Type B pancreatic cell (in vitro differentiated cells): ENCODE data around the gene PLOD2. TPM values are rescaled to one million over a fixed set of nuclear protein-coding genes. Genes with fewer than 3 reads are reported as not detected.

Experiments
- DNase-seq: peaks from one replicate; pipeline ENCODE4 v3.0.0; 2021; ENCODE audit warnings: mixed read lengths; ENCODE audit not compliant: unreplicated experiment; ENCODE audit errors: extremely low spot score
- H3K27ac Mint-ChIP-seq: 2 replicates; pipeline ENCODE4 v1.8.0; 2021; ENCODE audit warnings: mild to moderate bottlenecking, mixed read lengths
- H3K27me3 Mint-ChIP-seq: 2 replicates; pipeline ENCODE4 v1.8.0; 2021; ENCODE audit warnings: mixed read lengths
- H3K36me3 Mint-ChIP-seq: 2 replicates; pipeline ENCODE4 v1.8.0; 2021; ENCODE audit warnings: mixed read lengths
- H3K4me1 Mint-ChIP-seq: one replicate; pipeline ENCODE4 v1.8.0; 2021; ENCODE audit warnings: mixed read lengths; ENCODE audit not compliant: unreplicated experiment
- H3K4me3 Mint-ChIP-seq: 2 replicates; pipeline ENCODE4 v1.8.0; 2021; ENCODE audit warnings: mild to moderate bottlenecking, mixed read lengths
- H3K9me3 Mint-ChIP-seq: 2 replicates; pipeline ENCODE4 v1.8.0; 2021; ENCODE audit warnings: mixed read lengths
- CTCF ChIP-seq: fragments of 200-600 bp; sonication (generic); conservative IDR thresholded peaks from 2 replicates; pipeline ENCODE4 v1.5.0; 2021; ENCODE audit warnings: antibody characterized with exemption, mild to moderate bottlenecking
- total RNA-seq: library from RNA; stranded (reverse); gene quantifications from 2 replicates; pipeline ENCODE4 v1.2.1, GENCODE V29; 2021; ENCODE audit warnings: low replicate concordance

Gene PLOD2
- total RNA-seq, 1 donor from 2014 or later = 35.0 TPM

- DNase-seq = no peak
- H3K36me3 Mint-ChIP-seq = no peaks in the 10 kb centered on the region
- TF ChIP-seq CTCF = no peak
- H3K27ac Mint-ChIP-seq = no peak overlapping the region
- no peak overlapping the region for H3K4me3 Mint-ChIP-seq
- H3K9me3 Mint-ChIP-seq = peaks cover 6% of the 10 kb centered on the region
- H3K4me1 Mint-ChIP-seq = no peaks in the 10 kb centered on the region
- H3K27me3 Mint-ChIP-seq = no peaks in the 10 kb centered on the region
These were observed 127.0 kb downstream of the PLOD2 start for GRCh38 chr3:146033950-146034349.

- TF ChIP-seq CTCF = peak; percentile 39
- Mint-ChIP-seq H3K36me3 (no peaks in the 10 kb centered on the region), H3K27ac (no peak overlapping the region), H3K9me3 (peaks cover 6% of the 10 kb centered on the region), H3K4me1 (no peaks in the 10 kb centered on the region), H3K4me3 (no peak overlapping the region), H3K27me3 (no peaks in the 10 kb centered on the region)
- DNase-seq = no peak
These were observed 134.4 kb downstream of the PLOD2 start for GRCh38 chr3:146026547-146026946.

GRCh38 chr3:146024260-146024659, 136.7 kb downstream of the PLOD2 start:
- Mint-ChIP-seq H3K9me3 (no peaks in the 10 kb centered on the region), H3K4me3 (no peak overlapping the region), H3K4me1 (no peaks in the 10 kb centered on the region), H3K27ac (no peak overlapping the region), H3K27me3 (no peaks in the 10 kb centered on the region), H3K36me3 (no peaks in the 10 kb centered on the region)
- no peak for TF ChIP-seq CTCF
- no peak for DNase-seq

GRCh38 chr3:146020969-146021368, 140.0 kb downstream of the PLOD2 start:
- Mint-ChIP-seq H3K4me1 (no peaks in the 10 kb centered on the region), H3K9me3 (peaks cover 6% of the 10 kb centered on the region), H3K36me3 (no peaks in the 10 kb centered on the region), H3K4me3 (no peak overlapping the region), H3K27me3 (peaks cover 2% of the 10 kb centered on the region), H3K27ac (no peak overlapping the region)
- TF ChIP-seq CTCF = no peak
- DNase-seq = no peak

GRCh38 chr3:146019508-146019907, 141.5 kb downstream of the PLOD2 start:
- no peaks in the 10 kb centered on the region for H3K36me3 Mint-ChIP-seq
- no peak for TF ChIP-seq CTCF
- H3K4me3 Mint-ChIP-seq = no peak overlapping the region
- H3K4me1 Mint-ChIP-seq = no peaks in the 10 kb centered on the region
- H3K9me3 Mint-ChIP-seq = peaks cover 6% of the 10 kb centered on the region
- peaks cover 2% of the 10 kb centered on the region for H3K27me3 Mint-ChIP-seq
- no peak for DNase-seq
- H3K27ac Mint-ChIP-seq = no peak overlapping the region

Other genes with a start within 250 kb of the PLOD2 start
- gene PLSCR4, start 89.9 kb upstream of the PLOD2 start, total RNA-seq = 3.4 and 6.0 TPM in 2 replicates